DOHH2 (cell line): Measurements from ENCODE around the gene PSTPIP1.

Experiments used
- H3F3A ChIP-seq: fragments of 200-600 bp; sonication (generic), shearing (Covaris generic); 2 replicates; pipeline ENCODE4 v1.6.0; 2016; ENCODE audit warnings: antibody characterized with exemption, mild to moderate bottlenecking; ENCODE audit not compliant: control insufficient read depth, insufficient read depth
- H3K27ac ChIP-seq: fragments of 200-600 bp; sonication (generic); 2 replicates; pipeline ENCODE4 v1.5.1; 2014; ENCODE audit warnings: low read depth, mild to moderate bottlenecking, low read length, moderate library complexity
- H3K27me3 ChIP-seq: fragments of 200-600 bp; sonication (generic); 2 replicates; pipeline ENCODE4 v1.6.1; 2014; ENCODE audit warnings: mild to moderate bottlenecking, low read length, mixed read lengths; ENCODE audit not compliant: control insufficient read depth
- H3K36me3 ChIP-seq: fragments of 200-600 bp; sonication (generic); 2 replicates; pipeline ENCODE4 v1.6.1; 2014; ENCODE audit warnings: mild to moderate bottlenecking, low read length, moderate library complexity, mixed read lengths; ENCODE audit not compliant: control insufficient read depth
- H3K4me1 ChIP-seq: fragments of 200-600 bp; sonication (generic); 2 replicates; pipeline ENCODE4 v1.6.1; 2014; ENCODE audit warnings: mild to moderate bottlenecking, low read length, mixed read lengths; ENCODE audit not compliant: control insufficient read depth
- H3K4me2 ChIP-seq: fragments of 200-600 bp; sonication (generic); 2 replicates; pipeline ENCODE4 v1.6.0; 2014; ENCODE audit warnings: mild to moderate bottlenecking, low read length, moderate library complexity
- H3K4me3 ChIP-seq: fragments of 200-600 bp; sonication (generic); 2 replicates; pipeline ENCODE4 v1.5.1; 2014; ENCODE audit warnings: mild to moderate bottlenecking, low read length, mixed read lengths
- H3K79me2 ChIP-seq: fragments of 200-600 bp; sonication (generic); 2 replicates; pipeline ENCODE4 v1.6.1; 2014; ENCODE audit warnings: mild to moderate bottlenecking, low read length, mixed read lengths; ENCODE audit not compliant: control insufficient read depth
- H3K9me2 ChIP-seq: fragments of 200-600 bp; sonication (generic); replicated peaks from 2 replicates; pipeline ENCODE4 v1.6.1; 2014; ENCODE audit warnings: mild to moderate bottlenecking, low read length, mixed read lengths; ENCODE audit not compliant: control insufficient read depth
- H3K9me3 ChIP-seq: fragments of 200-600 bp; sonication (generic); 2 replicates; pipeline ENCODE4 v1.6.1; 2014; ENCODE audit warnings: antibody characterized with exemption, low read length, mixed read lengths; ENCODE audit not compliant: control insufficient read depth, insufficient read depth
- H4K20me1 ChIP-seq: fragments of 200-600 bp; sonication (generic); 2 replicates; pipeline ENCODE4 v1.6.0; 2014; ENCODE audit warnings: low read depth, mild to moderate bottlenecking, antibody characterized with exemption, low read length, moderate library complexity; ENCODE audit not compliant: control insufficient read depth, insufficient read depth
- EZH2phosphoT487 ChIP-seq: fragments of 200-600 bp; sonication (generic); IDR thresholded peaks from 2 replicates; pipeline ENCODE4 v1.6.1; 2017; ENCODE audit warnings: borderline replicate concordance, mild to moderate bottlenecking, antibody characterized with exemption, low read length, moderate library complexity, mixed read lengths
- TF ChIP-seq, protein P1 (sequence below): fragments of 200-600 bp; sonication (generic); IDR thresholded peaks from one replicate; pipeline ENCODE4 v1.5.1; 2014; ENCODE audit warnings: antibody characterized with exemption, mild to moderate bottlenecking, low read depth, low read length; ENCODE audit not compliant: poor library complexity, severe bottlenecking

PSTPIP1 gene

DNA sequence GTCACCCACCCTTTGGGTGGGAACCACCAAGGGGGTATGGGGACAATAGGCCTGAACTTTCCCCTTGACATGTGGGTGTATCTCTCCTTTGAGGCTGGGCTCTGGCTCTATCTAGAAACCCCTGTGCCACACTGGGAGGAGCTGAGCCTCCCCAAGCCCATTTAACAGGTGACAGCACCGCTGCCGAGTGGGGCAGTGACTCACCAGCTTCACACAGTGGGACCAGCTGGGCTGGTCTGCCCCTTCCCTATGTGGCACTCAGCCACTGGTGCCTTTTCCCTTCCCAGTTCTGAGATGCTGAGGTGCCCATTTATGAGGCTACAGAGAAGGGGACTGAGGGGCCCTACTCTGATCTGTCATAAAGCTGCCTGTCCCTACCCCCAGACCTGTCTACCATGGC, 5.1 kb downstream of the PSTPIP1 start:
- Histone ChIP-seq H3K27ac (no peak overlapping the region), H3F3A (no peaks in the 10 kb centered on the region), H3K27me3 (no peaks in the 10 kb centered on the region), H4K20me1 (peaks cover 5% of the 10 kb centered on the region; the same call in 1 of the 2 replicates), H3K9me3 (no peaks in the 10 kb centered on the region), H3K4me2 (no peak overlapping the region), H3K79me2 (peaks cover 6% of the 10 kb centered on the region), H3K36me3 (no peaks in the 10 kb centered on the region), H3K9me2 (no peaks in the 10 kb centered on the region), H3K4me3 (no peak overlapping the region), H3K4me1 (peaks cover 43% of the 10 kb centered on the region)
- TF ChIP-seq, protein P1, sequence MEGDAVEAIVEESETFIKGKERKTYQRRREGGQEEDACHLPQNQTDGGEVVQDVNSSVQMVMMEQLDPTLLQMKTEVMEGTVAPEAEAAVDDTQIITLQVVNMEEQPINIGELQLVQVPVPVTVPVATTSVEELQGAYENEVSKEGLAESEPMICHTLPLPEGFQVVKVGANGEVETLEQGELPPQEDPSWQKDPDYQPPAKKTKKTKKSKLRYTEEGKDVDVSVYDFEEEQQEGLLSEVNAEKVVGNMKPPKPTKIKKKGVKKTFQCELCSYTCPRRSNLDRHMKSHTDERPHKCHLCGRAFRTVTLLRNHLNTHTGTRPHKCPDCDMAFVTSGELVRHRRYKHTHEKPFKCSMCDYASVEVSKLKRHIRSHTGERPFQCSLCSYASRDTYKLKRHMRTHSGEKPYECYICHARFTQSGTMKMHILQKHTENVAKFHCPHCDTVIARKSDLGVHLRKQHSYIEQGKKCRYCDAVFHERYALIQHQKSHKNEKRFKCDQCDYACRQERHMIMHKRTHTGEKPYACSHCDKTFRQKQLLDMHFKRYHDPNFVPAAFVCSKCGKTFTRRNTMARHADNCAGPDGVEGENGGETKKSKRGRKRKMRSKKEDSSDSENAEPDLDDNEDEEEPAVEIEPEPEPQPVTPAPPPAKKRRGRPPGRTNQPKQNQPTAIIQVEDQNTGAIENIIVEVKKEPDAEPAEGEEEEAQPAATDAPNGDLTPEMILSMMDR, result no peak
- TF ChIP-seq EZH2phosphoT487, result no peak

DNA sequence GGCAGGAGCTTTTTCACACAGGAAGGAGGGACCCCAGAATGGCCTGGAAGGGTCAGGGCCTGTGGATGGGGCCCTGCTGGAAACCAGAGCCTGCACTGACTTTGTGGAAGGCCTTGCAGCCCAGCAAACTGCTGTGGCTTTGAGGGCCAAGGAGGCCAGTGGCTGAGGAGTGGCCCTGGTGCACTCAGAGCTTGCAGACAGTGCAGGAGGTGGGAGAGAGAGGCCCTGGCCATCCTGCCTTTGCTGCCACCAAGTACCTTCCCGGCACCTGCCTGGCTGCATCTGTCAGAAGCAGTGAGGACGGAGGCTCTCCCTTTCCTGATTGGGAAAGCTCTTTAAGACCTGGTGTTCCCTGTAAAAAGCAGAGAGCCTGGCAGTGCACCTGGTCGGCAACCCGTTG, 6.4 kb downstream of the PSTPIP1 start:
- peaks cover 29% of the 10 kb centered on the region for H3K4me1 ChIP-seq
- peaks cover 5% of the 10 kb centered on the region; the same call in 1 of the 2 replicates for H4K20me1 ChIP-seq
- no peaks in the 10 kb centered on the region for H3K36me3 ChIP-seq
- H3K4me2 ChIP-seq, result no peak overlapping the region
- no peaks in the 10 kb centered on the region for H3K27me3 ChIP-seq
- H3K4me3 ChIP-seq, result no peak overlapping the region
- no peak overlapping the region for H3K27ac ChIP-seq
- H3K79me2 ChIP-seq, result no peaks in the 10 kb centered on the region
- H3K9me3 ChIP-seq, result no peaks in the 10 kb centered on the region
- H3F3A ChIP-seq, result no peaks in the 10 kb centered on the region
- H3K9me2 ChIP-seq, result no peaks in the 10 kb centered on the region
- TF ChIP-seq, protein P1, result no peak
- no peak for TF ChIP-seq EZH2phosphoT487

DNA sequence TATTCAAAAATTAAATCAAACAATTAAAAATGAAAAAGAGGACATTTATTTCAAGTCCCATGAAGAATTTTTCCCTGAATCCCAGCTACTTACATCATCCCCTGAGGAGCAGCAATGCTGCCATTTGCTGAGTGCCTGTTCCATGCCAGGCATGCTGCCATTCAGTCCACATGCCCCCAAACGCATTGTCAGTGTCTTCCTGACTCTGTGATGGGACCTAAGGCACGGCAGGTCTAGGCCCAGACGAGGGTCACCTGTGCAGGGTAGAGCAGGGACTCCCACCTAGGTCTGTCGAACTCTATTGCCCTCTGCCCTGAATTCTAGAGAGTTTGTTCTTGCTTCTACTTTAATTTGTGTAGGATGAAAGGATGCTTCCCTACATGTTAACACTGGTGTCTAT, 7.0 kb downstream of the PSTPIP1 start:
- Histone ChIP-seq H3K4me3 (no peak overlapping the region), H3K4me1 (peaks cover 28% of the 10 kb centered on the region), H3K4me2 (0 out of 2 replicates have a peak overlapping the region, but pooled peaks have one; percentile 58), H3K27ac (no peak overlapping the region), H3K9me2 (no peaks in the 10 kb centered on the region), H4K20me1 (peaks cover 5% of the 10 kb centered on the region; the same call in 1 of the 2 replicates), H3K27me3 (no peaks in the 10 kb centered on the region), H3F3A (no peaks in the 10 kb centered on the region), H3K79me2 (no peaks in the 10 kb centered on the region), H3K9me3 (no peaks in the 10 kb centered on the region), H3K36me3 (no peaks in the 10 kb centered on the region)
- TF ChIP-seq, protein P1, result no peak
- TF ChIP-seq EZH2phosphoT487, result no peak

DNA sequence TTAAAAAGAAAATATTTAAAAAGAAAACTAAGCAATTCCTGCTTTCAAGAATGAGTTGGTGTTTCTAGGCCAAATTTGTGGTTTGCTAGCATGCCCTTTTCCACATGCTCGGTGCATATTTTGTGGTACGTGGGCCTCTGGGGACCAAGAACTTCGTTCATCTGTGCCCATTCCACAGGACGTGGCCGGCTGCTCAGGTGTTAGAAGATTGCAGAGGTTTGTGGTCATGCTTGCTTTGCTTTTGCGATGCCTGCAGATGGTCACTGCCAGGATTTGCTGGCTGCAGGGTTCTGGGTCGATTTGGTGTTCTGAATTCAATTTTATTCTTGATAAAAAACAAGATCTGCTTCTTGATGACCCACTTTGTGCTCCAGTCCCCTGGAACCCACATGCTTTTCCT, 7.5 kb downstream of the PSTPIP1 start:
- Histone ChIP-seq H4K20me1 (peaks cover 5% of the 10 kb centered on the region; the same call in 1 of the 2 replicates), H3K27ac (0 out of 2 replicates have a peak overlapping the region, but pooled peaks have one; percentile 21)

More for the DNA sequence above, 7.5 kb downstream of the PSTPIP1 start:
- peak overlapping the region; percentile 39 for H3K4me3 ChIP-seq
- peak overlapping the region; percentile 58 for H3K4me2 ChIP-seq
- peaks cover 28% of the 10 kb centered on the region for H3K4me1 ChIP-seq
- H3K9me3 ChIP-seq, result no peaks in the 10 kb centered on the region
- H3F3A ChIP-seq, result no peaks in the 10 kb centered on the region
- no peaks in the 10 kb centered on the region for H3K36me3 ChIP-seq
- H3K27me3 ChIP-seq, result no peaks in the 10 kb centered on the region
- H3K9me2 ChIP-seq, result no peaks in the 10 kb centered on the region
- TF ChIP-seq EZH2phosphoT487, result no peak
- TF ChIP-seq, protein P1, result no peak
- no peaks in the 10 kb centered on the region for H3K79me2 ChIP-seq
